KOPT-K1 (cell line): Measurements from ENCODE around the gene SELENOW.
"Not testable (repeated sequence)": the region's sequence is repeated elsewhere in the genome, so short reads cannot be mapped to it uniquely, and the experiment has no call there.

Experiments
- H3K27ac ChIP-seq: fragments of 200-600 bp; sonication (generic); 2 replicates; pipeline ENCODE4 v1.5.1; 2016; ENCODE audit warnings: antibody characterized with exemption, mild to moderate bottlenecking, low read depth, low read length; ENCODE audit not compliant: poor library complexity, severe bottlenecking
- H3K36me3 ChIP-seq: fragments of 200-600 bp; sonication (generic); 2 replicates; pipeline ENCODE4 v1.5.1; 2017; ENCODE audit warnings: antibody characterized with exemption, mild to moderate bottlenecking, low read length, moderate library complexity; ENCODE audit not compliant: insufficient read depth
- H3K9me3 ChIP-seq: fragments of 200-600 bp; sonication (generic); 2 replicates; pipeline ENCODE4 v1.5.1; 2017; ENCODE audit warnings: antibody characterized with exemption, low read length, mild to moderate bottlenecking; ENCODE audit not compliant: insufficient read depth, poor library complexity, severe bottlenecking

SELENOW gene

GRCh38 chr19:47765523-47766358, 12.8 kb upstream of the SELENOW start:
- H3K36me3 ChIP-seq: peaks cover under 1% of the 10 kb centered on the region; the same call in 1 of the 2 replicates
- H3K9me3 ChIP-seq: no peaks in the 10 kb centered on the region
- peak overlapping the region; percentile 16 for H3K27ac ChIP-seq

GRCh38 chr19:47766359-47766620, 12.2 kb upstream of the SELENOW start:
- Histone ChIP-seq H3K9me3 (no peaks in the 10 kb centered on the region), H3K36me3 (no peaks in the 10 kb centered on the region), H3K27ac (no peak overlapping the region)

GRCh38 chr19:47766670-47767069, 11.8 kb upstream of the SELENOW start:
- Histone ChIP-seq H3K27ac (no peak overlapping the region), H3K36me3 (no peaks in the 10 kb centered on the region), H3K9me3 (no peaks in the 10 kb centered on the region)

- Histone ChIP-seq H3K36me3 (no peaks in the 10 kb centered on the region), H3K27ac (no peak overlapping the region), H3K9me3 (no peaks in the 10 kb centered on the region)
Observed at GRCh38 chr19:47767349-47767748, 11.2 kb upstream of the SELENOW start.

GRCh38 chr19:47768604-47769003, 9.9 kb upstream of the SELENOW start:
- Histone ChIP-seq H3K36me3 (no peaks in the 10 kb centered on the region), H3K9me3 (no peaks in the 10 kb centered on the region), H3K27ac (no peak overlapping the region)

- Histone ChIP-seq H3K9me3 (no peaks in the 10 kb centered on the region), H3K27ac (no peak overlapping the region), H3K36me3 (no peaks in the 10 kb centered on the region)
Observed at GRCh38 chr19:47769534-47769933, 9.0 kb upstream of the SELENOW start.

- H3K27ac ChIP-seq: peak overlapping the region; percentile 35
- not testable (repeated sequence) for H3K36me3 ChIP-seq, H3K9me3 ChIP-seq
Observed at GRCh38 chr19:47771291-47771690, 7.2 kb upstream of the SELENOW start.

- H3K9me3 ChIP-seq: no peaks in the 10 kb centered on the region
- peaks cover 15% of the 10 kb centered on the region for H3K36me3 ChIP-seq
- no peak overlapping the region for H3K27ac ChIP-seq
Observed at GRCh38 chr19:47776568-47776967, 1.9 kb upstream of the SELENOW start.

GRCh38 chr19:47777245-47778048, 1.1 kb upstream of the SELENOW start:
- peak overlapping the region; percentile 91 for H3K27ac ChIP-seq
- not testable (repeated sequence) for H3K9me3 ChIP-seq
- H3K36me3 ChIP-seq: peaks cover 24% of the 10 kb centered on the region

GRCh38 chr19:47778954-47779351, 450 bp downstream of the SELENOW start:
- H3K27ac ChIP-seq: peak overlapping the region; percentile 91

GRCh38 chr19:47779524-47780214, 1.2 kb downstream of the SELENOW start:
- Histone ChIP-seq H3K36me3 (peaks cover 46% of the 10 kb centered on the region), H3K9me3 (no peaks in the 10 kb centered on the region), H3K27ac (peak overlapping the region; percentile 91)

More at GRCh38 chr19:47778954-47779351, 450 bp downstream of the SELENOW start:
- Histone ChIP-seq H3K36me3 (peaks cover 39% of the 10 kb centered on the region), H3K9me3 (no peaks in the 10 kb centered on the region)

GRCh38 chr19:47780215-47780551, 1.7 kb downstream of the SELENOW start:
- no peaks in the 10 kb centered on the region for H3K9me3 ChIP-seq
- H3K36me3 ChIP-seq: peaks cover 51% of the 10 kb centered on the region
- H3K27ac ChIP-seq: peak overlapping the region; percentile 2

GRCh38 chr19:47781590-47782262, 3.2 kb downstream of the SELENOW start:
- Histone ChIP-seq H3K9me3 (no peaks in the 10 kb centered on the region), H3K36me3 (peaks cover 67% of the 10 kb centered on the region), H3K27ac (no peak overlapping the region)

GRCh38 chr19:47786566-47786965, 8.1 kb downstream of the SELENOW start:
- Histone ChIP-seq H3K9me3 (no peaks in the 10 kb centered on the region), H3K36me3 (peaks cover 60% of the 10 kb centered on the region), H3K27ac (no peak overlapping the region)

GRCh38 chr19:47787307-47787706, 8.8 kb downstream of the SELENOW start:
- peaks cover 52% of the 10 kb centered on the region for H3K36me3 ChIP-seq
- H3K27ac ChIP-seq, H3K9me3 ChIP-seq: not testable (repeated sequence)
